Prostate gland (tissue), 2 donors: ENCODE data around the gene RNF144A. TPM values are rescaled to one million over a fixed set of nuclear protein-coding genes. Genes with fewer than 3 reads are reported as not detected.

ENCODE experiments used
- DNase-seq: peaks from one replicate; pipeline ENCODE4 v3.0.0-alpha.2; 2019; ENCODE audit warnings: low spot score
- H3K27ac ChIP-seq, 2 donors: fragments of 200-600 bp; sonication (generic); 2 replicates each; pipeline ENCODE4 v1.5.1; 2017 to 2019
- H3K27me3 ChIP-seq: fragments of 200-600 bp; sonication (generic); replicated peaks from 2 replicates; pipeline ENCODE4 v1.5.1; 2019; ENCODE audit not compliant: insufficient read depth
- H3K36me3 ChIP-seq, 2 donors: fragments of 200-600 bp; sonication (generic); 1 replicate in 1 of 2; 2 replicates in 1 of 2; pipeline versions ENCODE4 v1.5.1 to v1.8.1; 2017 to 2019
- H3K4me1 ChIP-seq: fragments of 200-600 bp; sonication (generic); replicated peaks from 2 replicates; pipeline ENCODE4 v1.5.1; 2019
- H3K4me3 ChIP-seq, 2 donors: fragments of 200-600 bp; sonication (generic); 2 replicates each; pipeline ENCODE4 v1.5.1; 2017 to 2019
- H3K9me3 ChIP-seq: fragments of 200-600 bp; sonication (generic); 2 replicates; pipeline ENCODE4 v1.5.1; 2017
- POLR2A ChIP-seq: fragments of 450-650 bp; IDR thresholded peaks from one replicate; pipeline ENCODE4 v1.6.1; 2016; ENCODE audit warnings: antibody characterized with exemption, mild to moderate bottlenecking
- POLR2AphosphoS5 ChIP-seq: sonication (generic); formaldehyde crosslinking; IDR thresholded peaks from one replicate; pipeline ENCODE4 v1.6.1; 2017; ENCODE audit warnings: antibody characterized with exemption
- WGBS: methylation state at CpG from one replicate; pipeline ENCODE4 v1.1.5; 2018; 5-methylcytosine and 5-hydroxymethylcytosine counted together
- intact Hi-C: fragments of 100-400 bp; cut with DNase I; formaldehyde crosslinking; loops from one replicate; pipeline ENCODE4 v1.14.2; 2022
- total RNA-seq, 2 donors: library from RNA; depleted of rRNA; stranded (reverse); fragments of >200 nt; gene quantifications; one replicate each; pipeline ENCODE4 v1.1.0, GENCODE V29; 2016
- TF ChIP-seq, protein P1 (sequence below), 4 experiments: fragments of 200-600 bp in 2 of 4; fragments of 450-650 bp in 2 of 4; sonication (generic) in 2 of 4; IDR thresholded peaks; 1 replicate in 3 of 4; 2 replicates in 1 of 4; pipeline ENCODE4 v1.5.1; 2016 to 2019; ENCODE audit warnings: antibody characterized with exemption in 4 of 4, mild to moderate bottlenecking in 2 of 4, moderate library complexity in 2 of 4

The RNF144A gene
- total RNA-seq, 2 donors from 2014 or later: 9.1 to 27.9 TPM

DNA sequence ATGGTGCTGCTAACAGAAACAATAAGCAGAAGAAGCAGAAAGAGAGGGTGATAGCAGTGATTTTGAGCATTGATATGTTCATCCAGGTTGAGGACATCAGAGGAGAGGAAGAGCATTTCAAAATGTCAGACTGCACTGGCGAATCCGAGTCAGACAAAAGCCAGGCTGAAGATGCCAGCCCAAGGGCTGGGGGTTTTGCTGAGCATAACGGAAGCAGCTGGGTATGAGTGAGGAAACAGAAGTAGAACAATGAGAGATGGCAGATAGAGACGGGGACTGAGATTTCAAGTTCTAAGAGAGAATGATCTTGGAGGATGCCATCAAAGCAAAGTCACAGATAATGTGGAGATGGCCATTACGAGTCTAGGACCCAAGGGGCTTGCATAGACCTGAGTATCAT, 151.2 kb downstream of the RNF144A start:
- WGBS: 96% methylated on average over 5 of the region's 5 CpGs
- H3K27ac ChIP-seq: no peak overlapping the region
- H3K36me3 ChIP-seq: no peaks in the 10 kb centered on the region
- intact Hi-C loops: no loop called here
- TF ChIP-seq, protein P1, sequence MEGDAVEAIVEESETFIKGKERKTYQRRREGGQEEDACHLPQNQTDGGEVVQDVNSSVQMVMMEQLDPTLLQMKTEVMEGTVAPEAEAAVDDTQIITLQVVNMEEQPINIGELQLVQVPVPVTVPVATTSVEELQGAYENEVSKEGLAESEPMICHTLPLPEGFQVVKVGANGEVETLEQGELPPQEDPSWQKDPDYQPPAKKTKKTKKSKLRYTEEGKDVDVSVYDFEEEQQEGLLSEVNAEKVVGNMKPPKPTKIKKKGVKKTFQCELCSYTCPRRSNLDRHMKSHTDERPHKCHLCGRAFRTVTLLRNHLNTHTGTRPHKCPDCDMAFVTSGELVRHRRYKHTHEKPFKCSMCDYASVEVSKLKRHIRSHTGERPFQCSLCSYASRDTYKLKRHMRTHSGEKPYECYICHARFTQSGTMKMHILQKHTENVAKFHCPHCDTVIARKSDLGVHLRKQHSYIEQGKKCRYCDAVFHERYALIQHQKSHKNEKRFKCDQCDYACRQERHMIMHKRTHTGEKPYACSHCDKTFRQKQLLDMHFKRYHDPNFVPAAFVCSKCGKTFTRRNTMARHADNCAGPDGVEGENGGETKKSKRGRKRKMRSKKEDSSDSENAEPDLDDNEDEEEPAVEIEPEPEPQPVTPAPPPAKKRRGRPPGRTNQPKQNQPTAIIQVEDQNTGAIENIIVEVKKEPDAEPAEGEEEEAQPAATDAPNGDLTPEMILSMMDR (IDR thresholded peaks at IDR 0.05): no peak
- TF ChIP-seq POLR2A (no peak), POLR2AphosphoS5 (no peak)
- H3K4me3 ChIP-seq: no peak overlapping the region
- no peaks in the 10 kb centered on the region for H3K4me1 ChIP-seq
- no peaks in the 10 kb centered on the region for H3K27me3 ChIP-seq
- H3K9me3 ChIP-seq: no peaks in the 10 kb centered on the region
- no peak for DNase-seq

GRCh38 chr2:7070483-7070882, 153.3 kb downstream of the RNF144A start:
- WGBS: 77% methylated on average over 5 of the region's 5 CpGs

GRCh38 chr2:7071154-7071553, 153.9 kb downstream of the RNF144A start:
- no peak overlapping the region for H3K4me3 ChIP-seq
- no peaks in the 10 kb centered on the region for H3K27me3 ChIP-seq
- WGBS: 83% methylated on average over 6 of the region's 6 CpGs
- H3K4me1 ChIP-seq: no peaks in the 10 kb centered on the region
- no peaks in the 10 kb centered on the region for H3K9me3 ChIP-seq
- intact Hi-C loops: no loop called here
- TF ChIP-seq POLR2AphosphoS5 (no peak), POLR2A (no peak)
- TF ChIP-seq, protein P1 (IDR thresholded peaks at IDR 0.05): no peak
- no peak for DNase-seq
- no peaks in the 10 kb centered on the region for H3K36me3 ChIP-seq
- H3K27ac ChIP-seq: no peak overlapping the region

More at GRCh38 chr2:7070483-7070882, 153.3 kb downstream of the RNF144A start:
- H3K4me1 ChIP-seq: no peaks in the 10 kb centered on the region
- no peak overlapping the region for H3K4me3 ChIP-seq
- intact Hi-C loops: no loop called here
- no peaks in the 10 kb centered on the region for H3K27me3 ChIP-seq
- no peak for DNase-seq
- H3K36me3 ChIP-seq: no peaks in the 10 kb centered on the region
- H3K9me3 ChIP-seq: no peaks in the 10 kb centered on the region
- H3K27ac ChIP-seq: no peak overlapping the region
- TF ChIP-seq POLR2AphosphoS5: no peak
- no peak for TF ChIP-seq POLR2A
- TF ChIP-seq, protein P1 (IDR thresholded peaks at IDR 0.05): no peak

- Histone ChIP-seq H3K4me3 (no peak overlapping the region), H3K27ac (no peak overlapping the region), H3K4me1 (no peaks in the 10 kb centered on the region), H3K9me3 (no peaks in the 10 kb centered on the region), H3K36me3 (no peaks in the 10 kb centered on the region), H3K27me3 (no peaks in the 10 kb centered on the region)
- TF ChIP-seq POLR2A (no peak), POLR2AphosphoS5 (no peak)
- TF ChIP-seq, protein P1 (IDR thresholded peaks at IDR 0.05): no peak
- 82% methylated on average over 3 of the region's 3 CpGs for WGBS
- intact Hi-C loops: no loop called here
- no peak for DNase-seq
These were observed 154.8 kb downstream of the RNF144A start for GRCh38 chr2:7071916-7072556.

GRCh38 chr2:7073901-7074300, 156.7 kb downstream of the RNF144A start:
- Histone ChIP-seq H3K27me3 (no peaks in the 10 kb centered on the region), H3K9me3 (no peaks in the 10 kb centered on the region), H3K27ac (no peak overlapping the region), H3K4me3 (no peak overlapping the region), H3K4me1 (no peaks in the 10 kb centered on the region), H3K36me3 (no peaks in the 10 kb centered on the region)
- TF ChIP-seq POLR2A: no peak
- TF ChIP-seq, protein P1 (IDR thresholded peaks at IDR 0.05): no peak
- TF ChIP-seq POLR2AphosphoS5: no peak
- no peak for DNase-seq
- intact Hi-C loops: no loop called here
- WGBS: 60% methylated on average over 3 of the region's 3 CpGs
